OCI-LY7 (cell line): ENCODE measurements around the gene RAD50. TPM values are rescaled to one million over a fixed set of nuclear protein-coding genes. Genes with fewer than 3 reads are reported as not detected.
"Not testable (repeated sequence)": the region's sequence is repeated elsewhere in the genome, so short reads cannot be mapped to it uniquely, and the experiment has no call there.

Experiments
- BruUV-seq: library from RNA; stranded (reverse); fragments of 400-500 nt; replicated peaks from 2 replicates; lab custom pipeline; 2021; lab: Mats Ljungman, UMichigan
- CTCF ChIA-PET: fragments of 300-600 bp; sonication (Branson Sonifier 250); formaldehyde crosslinking; loops from one replicate; lab custom pipeline; 2022; ENCODE audit warnings: antibody characterized with exemption; ENCODE audit not compliant: unreplicated experiment; lab: Charles Lee
- POLR2A ChIA-PET: fragments of 300-600 bp; sonication (Branson Sonifier 250); formaldehyde crosslinking; loops from one replicate; lab custom pipeline; 2022; ENCODE audit warnings: antibody characterized with exemption; lab: Charles Lee
- DNase-seq: peaks from one replicate; pipeline ENCODE4 v3.0.0-alpha.2; 2015; ENCODE audit warnings: low spot score
- H2AFZ ChIP-seq: fragments of 200-600 bp; sonication (generic), shearing (Covaris generic); 2 replicates; pipeline ENCODE4 v1.6.1; 2014; ENCODE audit warnings: mild to moderate bottlenecking, antibody characterized with exemption, low read length, moderate library complexity
- H3K27ac ChIP-seq: fragments of 200-600 bp; sonication (generic); 2 replicates; pipeline ENCODE4 v1.5.1; 2014; ENCODE audit warnings: mixed run types, low read depth, mild to moderate bottlenecking, moderate library complexity, low read length, inconsistent platforms; ENCODE audit not compliant: poor library complexity, severe bottlenecking
- H3K36me3 ChIP-seq: fragments of 200-600 bp; sonication (generic); 2 replicates; pipeline ENCODE4 v1.6.1; 2014; ENCODE audit warnings: mild to moderate bottlenecking, antibody characterized with exemption, low read length, moderate library complexity, mixed read lengths; ENCODE audit not compliant: insufficient read depth
- H3K4me1 ChIP-seq: fragments of 200-600 bp; sonication (generic); 2 replicates; pipeline ENCODE4 v1.5.1; 2014; ENCODE audit warnings: mild to moderate bottlenecking, low read length; ENCODE audit not compliant: insufficient read depth, poor library complexity, severe bottlenecking
- H3K4me2 ChIP-seq: fragments of 200-600 bp; sonication (generic); 2 replicates; pipeline ENCODE4 v1.6.1; 2014; ENCODE audit warnings: mild to moderate bottlenecking, low read length
- H3K4me3 ChIP-seq: fragments of 200-600 bp; sonication (generic); 2 replicates; pipeline ENCODE4 v1.5.1; 2014; ENCODE audit warnings: mild to moderate bottlenecking, low read depth, low read length; ENCODE audit not compliant: poor library complexity, severe bottlenecking
- H3K79me2 ChIP-seq: fragments of 200-600 bp; sonication (generic); 2 replicates; pipeline ENCODE4 v1.6.1; 2016; ENCODE audit warnings: low read depth, mild to moderate bottlenecking, low read length, moderate library complexity, mixed read lengths; ENCODE audit not compliant: insufficient read depth
- H3K9me2 ChIP-seq: fragments of 200-600 bp; sonication (generic); 2 replicates; pipeline ENCODE4 v1.6.1; 2016; ENCODE audit warnings: mild to moderate bottlenecking, low read length, mixed read lengths; ENCODE audit not compliant: insufficient read depth
- H3K9me3 ChIP-seq: fragments of 200-600 bp; sonication (generic); 2 replicates; pipeline ENCODE4 v1.6.1; 2014; ENCODE audit warnings: mild to moderate bottlenecking, mixed run types, low read length, mixed read lengths
- H4K20me1 ChIP-seq: fragments of 200-600 bp; sonication (generic); 2 replicates; pipeline ENCODE4 v1.6.1; 2014; ENCODE audit warnings: mild to moderate bottlenecking, antibody characterized with exemption, low read length, moderate library complexity, mixed read lengths; ENCODE audit not compliant: insufficient read depth
- CTCF ChIP-seq: fragments of 200-600 bp; sonication (generic); conservative IDR thresholded peaks from 2 replicates; pipeline ENCODE4 v1.5.1; 2014; ENCODE audit warnings: mild to moderate bottlenecking, antibody characterized with exemption, low read length, moderate library complexity, mixed read lengths
- EZH2phosphoT487 ChIP-seq: fragments of 200-600 bp; sonication (generic); IDR thresholded peaks from 2 replicates; pipeline ENCODE4 v1.6.1; 2018; ENCODE audit warnings: low read depth, borderline replicate concordance, mild to moderate bottlenecking, mixed run types, antibody characterized with exemption, low read length, moderate library complexity, mixed read lengths
- intact Hi-C: fragments of 100-400 bp; cut with micrococcal nuclease; formaldehyde crosslinking; loops from one replicate; pipeline ENCODE4 v1.10.0; 2022; ENCODE audit not compliant: unreplicated experiment
- total RNA-seq, 2 experiments: library from RNA; depleted of rRNA in 1 of 2; stranded (reverse); fragments of >200 nt in 1 of 2; shearing (Covaris generic) in 1 of 2; gene quantifications; 2 replicates each; pipeline ENCODE4 v1.2.3, GENCODE V29; 2014 to 2022

The RAD50 gene
- total RNA-seq, 2 experiments from 2014 or later, result 24.0 to 59.8 TPM

GRCh38 chr5:132576123-132576522, 19.3 kb downstream of the RAD50 start:
- no peak for TF ChIP-seq CTCF
- no peak for TF ChIP-seq EZH2phosphoT487
- Histone ChIP-seq H3K4me3 (no peak overlapping the region), H3K9me2 (no peaks in the 10 kb centered on the region), H3K9me3 (no peaks in the 10 kb centered on the region), H4K20me1 (no peaks in the 10 kb centered on the region), H3K27ac (no peak overlapping the region), H3K4me1 (no peaks in the 10 kb centered on the region), H3K79me2 (no peaks in the 10 kb centered on the region), H3K4me2 (no peak overlapping the region), H3K36me3 (peaks cover 95% of the 10 kb centered on the region), H2AFZ (no peak overlapping the region)
- POLR2A ChIA-PET, result interaction anchor here (0.5 to 0.8 kb wide), 3 partner anchors 31 to 1103 kb away, joined by 3 to 4 read pairs (median 3); no protein-coding TSS in a partner anchor
- no peak for DNase-seq
- CTCF ChIA-PET, result no interaction called here
- intact Hi-C loops, result no loop called here
- no TSS peak for BruUV-seq

GRCh38 chr5:132584560-132584959, 27.8 kb downstream of the RAD50 start:
- CTCF ChIA-PET, DNase-seq, H3K4me3 ChIP-seq, H2AFZ ChIP-seq, H3K79me2 ChIP-seq, H3K27ac ChIP-seq, H3K4me1 ChIP-seq, H3K9me3 ChIP-seq, H3K9me2 ChIP-seq, H3K4me2 ChIP-seq, H4K20me1 ChIP-seq, intact Hi-C loops, POLR2A ChIA-PET, BruUV-seq: not testable (repeated sequence)
- H3K36me3 ChIP-seq, result peaks cover 93% of the 10 kb centered on the region

- TF ChIP-seq EZH2phosphoT487 (no peak), CTCF (no peak)
- peaks cover 94% of the 10 kb centered on the region for H3K36me3 ChIP-seq
- intact Hi-C loops, result no loop called here
These were observed 29.3 kb downstream of the RAD50 start for GRCh38 chr5:132586063-132586462.

More at GRCh38 chr5:132586063-132586462, 29.3 kb downstream of the RAD50 start:
- H3K4me2 ChIP-seq, result no peak overlapping the region
- H3K9me3 ChIP-seq, result no peaks in the 10 kb centered on the region
- H3K4me3 ChIP-seq, result no peak overlapping the region
- no TSS peak for BruUV-seq
- DNase-seq, result no peak
- POLR2A ChIA-PET, result interaction anchor here (1.1 kb wide), 1 partner anchor 99 kb away, joined by 4 read pairs; no protein-coding TSS in a partner anchor
- H2AFZ ChIP-seq, result no peak overlapping the region
- H3K27ac ChIP-seq, result no peak overlapping the region
- H3K9me2 ChIP-seq, result no peaks in the 10 kb centered on the region
- no peaks in the 10 kb centered on the region for H3K79me2 ChIP-seq
- CTCF ChIA-PET, result no interaction called here
- no peaks in the 10 kb centered on the region for H4K20me1 ChIP-seq
- H3K4me1 ChIP-seq, result no peaks in the 10 kb centered on the region
